B cell (primary cell): ENCODE data around the gene ATP6V0E1.

Source experiments
- CTCF ChIP-seq: fragments of 200-600 bp; IDR thresholded peaks from one replicate; pipeline ENCODE4 v1.8.0; 2022; ENCODE audit warnings: antibody characterized with exemption, mild to moderate bottlenecking
- EZH2 ChIP-seq: IDR thresholded peaks from 2 replicates; pipeline ENCODE4 v1.6.1; 2012; ENCODE audit warnings: borderline replicate concordance, low read depth, mild to moderate bottlenecking, moderate library complexity, low read length; ENCODE audit not compliant: insufficient read depth, poor library complexity, severe bottlenecking

DNA sequence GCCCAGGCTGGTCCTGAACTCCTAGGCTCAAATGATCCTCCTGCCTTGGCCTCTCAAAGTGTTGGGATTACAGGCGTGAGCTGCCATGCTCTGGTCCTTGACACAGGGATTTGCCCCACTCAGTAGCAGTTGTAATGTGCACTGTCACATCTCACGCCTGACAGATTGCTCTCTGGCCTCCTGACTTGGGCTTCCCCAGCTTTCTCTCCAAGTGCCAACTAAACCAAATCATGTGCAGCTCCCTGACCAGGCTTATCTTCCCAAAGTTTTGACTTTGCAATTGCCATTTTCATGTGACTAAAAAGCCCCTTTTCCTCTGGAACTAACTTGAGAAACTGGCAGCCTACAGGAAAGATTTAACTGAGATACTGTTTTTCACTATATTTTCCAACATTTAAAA is 13.7 kb upstream of the ATP6V0E1 start:
- TF ChIP-seq CTCF (no peak), EZH2 (no peak)
